ENCODE results near the gene DAPK1. TPM values are rescaled to one million over a fixed set of nuclear protein-coding genes. Genes with fewer than 3 reads are reported as not detected.

Gene DAPK1
- total RNA-seq, 1 donor, result 8.6 TPM

- no peak for DNase-seq (ENCODE audit: low read depth)
- no peak for TF ChIP-seq CTCF (IDR thresholded peaks at IDR 0.05; ENCODE audit: insufficient read depth, low read depth, low read length)
- H3K4me3 ChIP-seq (ENCODE audit: low read depth, low read length), result peak overlapping the region; percentile 32
Observed at GRCh38 chr9:87713988-87714330, 216.3 kb downstream of the DAPK1 start.

GRCh38 chr9:87714819-87715218 is 217.2 kb downstream of the DAPK1 start:
- no peak overlapping the region for H3K4me3 ChIP-seq (ENCODE audit: low read depth, low read length)
- DNase-seq (ENCODE audit: low read depth), result peak; percentile 97
- no peak for TF ChIP-seq CTCF (IDR thresholded peaks at IDR 0.05; ENCODE audit: insufficient read depth, low read depth, low read length)

GRCh38 chr9:87716141-87716540 is 218.5 kb downstream of the DAPK1 start:
- no peak overlapping the region for H3K4me3 ChIP-seq (ENCODE audit: low read depth, low read length)
- peak; percentile 69 for DNase-seq (ENCODE audit: low read depth)
- no peak for TF ChIP-seq CTCF (IDR thresholded peaks at IDR 0.05; ENCODE audit: insufficient read depth, low read depth, low read length)

- no peak overlapping the region for H3K4me3 ChIP-seq (ENCODE audit: low read depth, low read length)
- DNase-seq (ENCODE audit: low read depth), result no peak
- TF ChIP-seq CTCF (IDR thresholded peaks at IDR 0.05; ENCODE audit: insufficient read depth, low read depth, low read length), result no peak
Observed at GRCh38 chr9:87717456-87717855, 219.8 kb downstream of the DAPK1 start.

- H3K4me3 ChIP-seq (ENCODE audit: low read depth, low read length), result no peak overlapping the region
- TF ChIP-seq CTCF (IDR thresholded peaks at IDR 0.05; ENCODE audit: insufficient read depth, low read depth, low read length), result no peak
Observed at GRCh38 chr9:87718231-87718630, 220.6 kb downstream of the DAPK1 start.

GRCh38 chr9:87718852-87719612 is 221.4 kb downstream of the DAPK1 start:
- no peak for DNase-seq (ENCODE audit: low read depth)
- TF ChIP-seq CTCF (IDR thresholded peaks at IDR 0.05; ENCODE audit: insufficient read depth, low read depth, low read length), result no peak
- H3K4me3 ChIP-seq (ENCODE audit: low read depth, low read length), result no peak overlapping the region

More at GRCh38 chr9:87718231-87718630, 220.6 kb downstream of the DAPK1 start:
- no peak for DNase-seq (ENCODE audit: low read depth)

- no peak for TF ChIP-seq CTCF (IDR thresholded peaks at IDR 0.05; ENCODE audit: insufficient read depth, low read depth, low read length)
- no peak overlapping the region for H3K4me3 ChIP-seq (ENCODE audit: low read depth, low read length)
- no peak for DNase-seq (ENCODE audit: low read depth)
Observed at GRCh38 chr9:87720173-87720572, 222.5 kb downstream of the DAPK1 start.
